GM12878 (cell line): ENCODE measurements around the gene SLC2A5. TPM values are rescaled to one million over a fixed set of nuclear protein-coding genes. Genes with fewer than 3 reads are reported as not detected.

ENCODE experiments used
- ASH2L ChIP-seq: fragments of 300-600, 200-600 bp; sonication (generic); IDR thresholded peaks from 2 replicates; pipeline ENCODE4 v1.6.1; 2017; ENCODE audit warnings: low read depth, mild to moderate bottlenecking, borderline replicate concordance
- ATF2 ChIP-seq: IDR thresholded peaks from 2 replicates; pipeline ENCODE4 v1.6.1; 2012; ENCODE audit warnings: low read length, inconsistent platforms
- CREB1 ChIP-seq: IDR thresholded peaks from 2 replicates; pipeline ENCODE4 v1.6.1; 2012; ENCODE audit warnings: low read depth, mild to moderate bottlenecking, inconsistent platforms
- E2F4 ChIP-seq: IDR thresholded peaks from 2 replicates; pipeline ENCODE4 v1.6.1; 2012; ENCODE audit warnings: low read depth, low read length, improper control_type of control experiment
- KDM1A ChIP-seq: fragments of 200-600 bp; sonication (generic); IDR thresholded peaks from 2 replicates; pipeline ENCODE4 v1.6.1; 2016; ENCODE audit warnings: borderline replicate concordance
- MTA3 ChIP-seq: IDR thresholded peaks from 2 replicates; pipeline ENCODE4 v1.6.1; 2012; ENCODE audit warnings: low read length, inconsistent platforms, borderline replicate concordance
- MYC ChIP-seq: IDR thresholded peaks from 2 replicates; pipeline ENCODE4 v1.6.1; 2011; ENCODE audit warnings: mild to moderate bottlenecking, low read length, moderate library complexity, inconsistent platforms; ENCODE audit not compliant: insufficient read depth, insufficient replicate concordance, insufficient read length, severe bottlenecking
- NKRF ChIP-seq: fragments of 450-650 bp; conservative IDR thresholded peaks from 2 replicates; pipeline ENCODE4 v1.6.1; 2017; ENCODE audit warnings: mild to moderate bottlenecking, moderate library complexity
- NR2C2 ChIP-seq: IDR thresholded peaks from 2 replicates; pipeline ENCODE4 v1.6.1; 2011; ENCODE audit warnings: borderline replicate concordance, low read depth; ENCODE audit not compliant: control insufficient read depth, insufficient read length
- RELA ChIP-seq: fragments of 450-650 bp; IDR thresholded peaks from 2 replicates; pipeline ENCODE4 v1.8.0; 2014; ENCODE audit warnings: borderline replicate concordance; ENCODE audit not compliant: partially characterized antibody
- polyA plus RNA-seq, 11 experiments: library from polyadenylated mRNA; depleted of rRNA in 4 of 11; unstranded in 6 of 11; stranded (reverse) in 5 of 11; fragments of >200 nt; fragmentation: Nextera tagmentation in 4 of 11; fragmentation: Illumina TruSeq in 1 of 11; extraction: Ambion mirVana in 4 of 11; extraction: Trizol in 1 of 11; gene quantifications; 1 replicate in 1 of 11; 2 replicates in 10 of 11; pipeline versions ENCODE4 v1.2.1 to v1.2.3, GENCODE V29; 2011 to 2016; ENCODE audit warnings: inconsistent platforms in 2 of 11, missing spikeins in 2 of 11, low read depth in 1 of 11
- total RNA-seq, 4 experiments: library from RNA; depleted of rRNA in 3 of 4; stranded (reverse); fragments of >200 nt in 3 of 4; fragmentation: Illumina TruSeq in 1 of 4; extraction: Trizol in 1 of 4; gene quantifications; 2 replicates each; pipeline versions ENCODE4 v1.2.1 to v1.2.3, GENCODE V29; 2013 to 2021

SLC2A5 gene
- total and polyA plus RNA-seq, 10 of the 15 experiments (the other 5 are each of a cell fraction or from before 2014, with no cell fraction given): 4.5 to 76.6 (median 23.9) TPM

- TF ChIP-seq MYC (no peak), NR2C2 (no peak), KDM1A (no peak), MTA3 (no peak), ATF2 (no peak), ASH2L (no peak), NKRF (no peak), CREB1 (no peak), RELA (no peak), E2F4 (no peak)
- TF ChIP-seq, all 136 proteins: peak for 0
Observed at GRCh38 chr1:9073143-9073542, 3.7 kb upstream of the SLC2A5 start (continued).
